HG02981 (cell line): ENCODE results near the gene B4GALNT3.

Experiments used
- ATAC-seq: cut with Tn5 transposase; IDR thresholded peaks from one replicate; pipeline ENCODE4 v1.9.1; 2021; ENCODE audit warnings: mild to moderate bottlenecking, moderate library complexity; ENCODE audit not compliant: unreplicated experiment

B4GALNT3 gene

DNA sequence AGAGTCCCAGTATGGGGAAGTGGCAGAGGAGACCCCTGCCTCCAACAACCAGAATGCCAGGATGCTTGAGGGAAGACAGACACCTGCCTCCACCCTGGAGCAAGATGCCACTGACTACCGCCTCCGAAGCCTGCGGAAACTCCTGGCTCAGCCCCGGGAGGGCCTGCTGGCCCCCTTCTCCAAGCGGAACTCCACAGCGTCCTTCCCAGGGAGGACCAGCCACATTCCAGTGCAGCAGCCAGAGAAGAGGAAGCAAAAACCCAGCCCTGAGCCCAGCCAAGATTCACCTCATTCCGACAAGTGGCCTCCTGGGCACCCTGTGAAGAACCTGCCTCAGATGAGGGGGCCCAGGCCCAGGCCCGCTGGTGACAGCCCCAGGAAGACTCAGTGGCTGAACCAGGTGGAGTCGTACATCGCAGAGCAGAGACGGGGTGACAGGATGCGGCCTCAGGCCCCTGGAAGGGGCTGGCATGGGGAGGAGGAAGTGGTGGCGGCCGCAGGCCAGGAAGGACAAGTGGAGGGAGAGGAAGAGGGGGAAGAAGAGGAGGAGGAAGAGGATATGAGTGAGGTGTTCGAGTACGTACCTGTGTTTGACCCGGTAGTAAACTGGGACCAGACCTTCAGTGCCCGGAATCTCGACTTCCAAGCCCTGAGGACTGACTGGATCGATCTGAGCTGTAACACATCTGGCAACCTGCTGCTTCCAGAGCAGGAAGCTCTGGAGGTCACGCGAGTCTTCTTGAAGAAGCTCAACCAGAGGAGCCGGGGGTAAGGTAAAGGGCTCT lies 93.7 kb downstream of the B4GALNT3 start:
- ATAC-seq, result no peak

DNA sequence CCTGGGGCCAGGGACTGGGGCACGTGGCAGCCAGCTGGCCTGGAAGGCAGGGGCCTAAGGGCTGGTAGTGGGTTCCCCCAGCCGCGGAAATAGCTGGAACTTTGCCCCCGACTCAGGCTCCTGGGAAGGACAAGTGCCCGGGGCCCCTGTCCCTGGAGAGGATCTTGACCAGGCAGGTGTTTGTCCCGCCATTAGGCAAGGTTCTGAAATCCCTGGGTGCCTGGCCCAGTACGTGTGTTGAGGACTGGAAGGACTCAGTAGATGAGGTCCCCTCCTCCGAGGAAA lies 94.2 kb downstream of the B4GALNT3 start:
- ATAC-seq, result no peak

DNA sequence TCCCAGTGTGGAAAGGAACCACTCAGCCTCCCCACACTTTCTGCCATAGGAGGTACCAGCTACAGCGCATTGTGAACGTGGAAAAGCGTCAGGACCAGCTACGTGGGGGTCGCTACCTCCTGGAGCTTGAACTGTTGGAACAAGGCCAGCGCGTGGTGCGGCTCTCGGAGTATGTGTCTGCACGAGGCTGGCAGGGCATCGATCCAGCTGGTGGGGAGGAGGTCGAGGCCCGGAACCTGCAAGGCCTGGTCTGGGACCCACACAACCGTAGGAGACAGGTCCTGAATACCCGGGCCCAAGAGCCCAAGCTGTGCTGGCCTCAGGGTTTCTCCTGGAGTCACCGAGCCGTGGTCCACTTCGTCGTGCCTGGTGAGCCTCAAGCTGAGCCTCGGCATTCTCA lies 96.8 kb downstream of the B4GALNT3 start:
- ATAC-seq, result no peak

DNA sequence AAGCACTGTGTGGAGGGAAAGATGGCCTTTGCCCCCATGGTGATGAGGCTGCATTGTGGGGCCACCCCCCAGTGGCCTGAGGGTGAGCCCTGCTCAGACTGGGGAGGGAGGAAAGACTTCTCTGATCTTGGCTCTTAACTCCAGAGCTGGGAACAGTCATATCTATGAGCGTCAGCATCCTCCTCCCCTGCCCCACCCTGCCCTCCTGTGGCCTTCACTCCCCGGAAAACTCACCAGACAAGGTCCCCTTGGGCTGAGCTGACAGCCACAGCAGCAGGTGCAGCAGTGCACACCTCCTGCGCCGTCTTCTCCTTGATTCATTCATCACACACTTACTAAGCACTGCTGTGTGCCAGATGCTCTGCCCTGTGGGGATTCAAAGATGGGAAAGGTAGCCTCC lies 98.8 kb downstream of the B4GALNT3 start:
- ATAC-seq, result no peak

DNA sequence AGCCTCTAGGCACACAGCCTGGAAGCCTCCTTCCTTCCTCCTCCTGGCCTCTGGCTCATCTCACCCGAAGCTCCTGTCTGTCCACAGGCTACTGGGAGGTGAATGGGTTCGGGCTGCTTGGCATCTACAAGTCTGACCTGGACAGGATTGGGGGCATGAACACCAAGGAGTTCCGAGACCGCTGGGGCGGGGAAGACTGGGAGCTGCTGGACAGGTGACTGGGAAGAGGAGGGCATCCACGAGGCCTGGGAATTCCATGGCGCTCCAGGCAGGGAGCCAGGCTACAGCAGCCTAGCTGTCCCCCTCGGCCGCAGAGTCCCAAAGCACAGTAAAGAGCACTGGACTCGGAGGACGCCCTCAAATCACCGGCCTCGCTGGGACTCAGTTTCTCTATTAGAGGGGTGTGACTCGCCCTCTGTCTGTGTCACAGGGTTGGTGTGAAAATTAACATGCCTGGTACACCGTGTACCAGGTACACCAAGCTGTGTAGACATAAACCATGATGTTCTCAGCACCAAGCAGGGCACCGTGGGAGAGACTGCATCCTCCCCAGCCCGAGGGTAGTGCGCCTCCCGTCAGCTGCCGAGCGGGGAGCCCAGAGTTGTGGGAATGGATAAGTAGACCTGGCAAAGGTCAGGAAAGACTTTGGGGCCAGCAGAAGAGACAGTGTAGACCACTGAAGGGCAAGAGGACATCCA lies 99.6 kb downstream of the B4GALNT3 start:
- no peak for ATAC-seq

DNA sequence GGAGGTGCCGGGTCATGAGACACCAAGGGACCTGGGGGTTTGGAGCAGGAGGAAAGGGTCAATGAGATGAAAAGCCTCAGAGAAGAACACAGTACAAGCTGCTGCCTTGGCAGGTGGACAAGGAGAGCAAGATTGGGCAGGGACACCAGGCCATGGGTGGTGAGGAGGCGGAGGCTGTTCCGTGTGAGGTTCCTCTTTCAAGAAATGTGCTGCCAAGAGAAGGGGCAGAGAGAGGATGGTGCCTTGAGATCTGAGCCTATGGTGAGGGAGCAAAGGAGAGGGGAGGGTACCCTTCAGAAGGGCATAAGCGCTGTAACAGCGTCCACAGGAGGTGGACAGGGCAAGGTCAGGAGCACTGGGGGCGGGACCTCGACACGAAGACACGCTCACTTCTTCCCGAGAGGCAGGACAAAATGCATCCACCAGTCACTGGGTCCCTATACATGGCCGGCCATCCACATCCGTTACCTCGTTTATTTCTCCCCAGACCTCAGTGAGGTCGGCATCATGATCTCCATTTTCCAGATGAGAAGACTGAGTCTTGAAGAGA lies 100.2 kb downstream of the B4GALNT3 start:
- no peak for ATAC-seq

DNA sequence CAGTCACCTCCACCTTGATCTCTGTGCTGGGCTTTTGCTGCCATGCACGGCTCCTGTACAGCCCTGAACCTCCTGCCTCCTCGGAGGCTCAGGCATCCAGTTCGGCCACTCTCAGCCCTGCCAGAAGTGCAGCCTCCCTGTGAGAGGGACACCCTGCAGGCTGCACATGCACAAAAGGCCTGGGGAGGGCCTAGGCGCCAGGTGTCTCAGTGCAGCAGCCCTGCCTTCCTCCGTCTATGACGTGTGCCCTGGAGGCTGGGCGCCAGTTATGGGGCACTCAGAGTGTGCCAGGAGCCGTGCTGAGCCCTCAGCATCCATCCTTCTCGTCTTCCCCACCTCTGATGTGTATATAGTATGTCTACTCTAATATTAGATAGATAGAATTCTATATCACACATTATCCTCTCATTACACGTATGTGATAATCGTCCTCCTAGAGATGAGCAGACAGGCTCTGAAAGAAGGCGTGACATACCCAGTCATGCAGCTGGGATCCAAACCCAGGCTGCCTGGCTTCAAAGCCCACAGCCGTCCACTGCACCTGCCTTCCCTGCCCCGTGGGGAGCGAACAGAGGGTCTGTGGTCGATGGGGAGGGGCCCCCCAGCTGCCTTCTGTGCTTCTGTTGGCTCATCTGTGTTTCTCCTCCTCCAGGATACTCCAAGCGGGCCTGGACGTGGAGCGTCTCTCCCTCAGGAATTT lies 101.1 kb downstream of the B4GALNT3 start:
- no peak for ATAC-seq

DNA sequence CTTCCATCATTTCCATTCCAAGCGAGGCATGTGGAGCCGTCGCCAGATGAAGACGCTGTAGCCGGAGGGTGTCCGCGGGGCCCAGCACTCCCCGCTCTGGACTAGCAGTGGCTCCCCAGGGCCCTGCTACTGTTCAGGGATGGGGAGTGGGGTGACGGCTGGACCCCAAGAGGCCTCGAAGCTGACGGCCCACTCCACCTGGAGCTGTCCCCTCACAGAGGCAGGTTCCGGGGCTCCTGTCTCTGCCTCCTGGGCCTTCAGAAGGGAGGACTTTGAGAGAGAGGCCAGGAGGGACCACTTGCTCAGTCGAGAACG lies 101.6 kb downstream of the B4GALNT3 start:
- ATAC-seq, result no peak

DNA sequence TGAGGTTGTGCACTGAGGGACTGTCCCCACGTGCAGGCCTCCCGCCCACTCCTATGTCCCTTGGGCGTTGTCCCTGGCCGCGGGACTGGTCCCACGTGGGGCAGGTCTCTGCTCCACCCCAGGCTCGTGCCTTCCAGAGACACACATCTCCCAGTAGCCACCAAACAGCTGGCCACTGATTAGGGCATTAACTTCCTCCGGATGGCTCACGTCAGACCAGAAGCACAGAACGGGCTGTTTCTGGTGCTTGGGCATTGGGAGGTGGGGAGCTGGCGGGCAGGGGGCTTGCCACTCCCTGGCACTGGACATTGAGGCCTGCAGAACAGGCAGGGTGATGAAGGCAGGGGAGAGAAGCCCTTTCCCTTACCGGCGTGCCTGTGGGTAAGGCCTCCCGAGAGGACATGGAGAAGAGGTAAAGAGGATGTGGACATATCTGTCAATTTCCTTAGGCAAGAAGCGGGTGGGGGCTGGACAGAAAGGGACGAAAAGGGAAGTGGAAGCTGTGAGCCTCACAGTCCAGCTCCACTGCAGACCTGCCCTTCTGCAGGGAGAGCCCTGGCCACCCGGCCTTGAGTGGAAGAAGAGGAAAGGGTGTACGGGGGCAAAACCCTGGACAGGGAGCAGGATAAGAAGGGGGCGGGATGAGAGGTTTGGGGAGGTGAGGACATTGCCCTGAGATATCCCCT lies 102.3 kb downstream of the B4GALNT3 start:
- ATAC-seq, result no peak

DNA sequence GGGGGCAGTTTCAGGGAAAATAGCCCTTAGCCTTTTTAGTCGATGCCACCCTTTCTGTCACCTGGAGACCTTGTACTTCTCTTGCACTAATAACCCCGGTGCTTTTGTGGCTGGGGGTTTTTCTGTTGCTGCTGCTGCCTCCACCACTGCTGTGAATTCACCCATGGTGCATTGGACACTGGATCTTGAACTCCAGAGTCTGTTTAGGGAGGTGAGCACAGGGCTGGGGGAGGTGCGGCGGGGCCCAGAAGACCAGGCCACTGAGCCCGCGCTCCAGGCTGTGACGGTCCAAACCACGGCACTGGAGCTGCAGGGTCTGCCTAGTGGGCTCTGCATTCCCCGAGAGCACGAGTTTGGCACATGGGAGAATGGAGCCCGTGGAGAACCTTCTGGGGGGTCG lies 102.9 kb downstream of the B4GALNT3 start:
- no peak for ATAC-seq

DNA sequence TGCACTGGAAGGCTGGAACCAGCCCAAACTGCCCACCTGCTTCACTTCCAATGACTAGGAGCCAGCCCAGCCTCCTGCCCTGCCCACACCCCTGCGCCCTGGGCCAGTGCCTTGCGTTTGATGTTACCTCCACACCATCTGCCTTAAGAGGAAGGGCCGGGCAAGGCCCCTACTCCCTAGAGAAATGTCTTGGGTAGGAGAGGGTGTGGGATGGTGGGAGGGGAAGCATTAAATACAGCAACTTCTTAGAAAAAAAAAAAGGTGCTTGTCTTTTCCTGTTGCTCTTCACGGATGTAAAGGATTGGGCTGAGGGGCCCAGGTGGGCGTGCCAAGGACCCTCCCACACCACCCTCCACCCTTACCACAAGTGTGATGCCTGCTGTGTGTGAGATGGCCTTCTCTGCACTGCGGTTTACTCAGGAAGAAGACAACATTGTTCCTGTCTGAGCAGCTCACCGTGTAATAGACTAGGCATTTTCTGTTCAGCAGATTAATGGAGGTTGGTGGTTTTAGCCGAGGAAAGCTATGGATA lies 103.6 kb downstream of the B4GALNT3 start:
- no peak for ATAC-seq

DNA sequence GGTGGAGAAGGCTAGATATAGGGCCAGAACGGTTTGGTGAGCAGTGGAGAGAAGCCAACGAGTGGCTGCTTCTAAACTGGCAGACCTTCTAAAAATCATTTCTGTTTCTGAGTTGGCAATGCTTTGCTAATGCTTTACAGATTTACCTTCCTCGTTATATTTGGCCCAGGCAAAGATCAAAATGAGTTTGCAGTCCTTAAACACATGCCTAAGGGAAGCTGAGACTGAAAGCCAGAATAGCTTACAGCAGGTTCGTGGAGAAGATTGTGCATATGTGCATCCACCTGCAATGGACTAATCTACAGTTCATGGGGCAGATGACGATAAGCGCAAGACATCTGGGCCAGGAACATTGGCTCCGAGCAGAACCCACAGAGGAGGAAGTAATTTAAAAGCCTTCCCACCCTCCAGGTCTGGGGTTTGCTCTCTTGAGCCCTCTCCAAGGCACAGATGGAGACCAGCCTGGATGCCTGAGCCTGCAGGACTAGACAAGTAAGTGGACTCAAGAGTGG lies 104.1 kb downstream of the B4GALNT3 start:
- ATAC-seq, result no peak

DNA sequence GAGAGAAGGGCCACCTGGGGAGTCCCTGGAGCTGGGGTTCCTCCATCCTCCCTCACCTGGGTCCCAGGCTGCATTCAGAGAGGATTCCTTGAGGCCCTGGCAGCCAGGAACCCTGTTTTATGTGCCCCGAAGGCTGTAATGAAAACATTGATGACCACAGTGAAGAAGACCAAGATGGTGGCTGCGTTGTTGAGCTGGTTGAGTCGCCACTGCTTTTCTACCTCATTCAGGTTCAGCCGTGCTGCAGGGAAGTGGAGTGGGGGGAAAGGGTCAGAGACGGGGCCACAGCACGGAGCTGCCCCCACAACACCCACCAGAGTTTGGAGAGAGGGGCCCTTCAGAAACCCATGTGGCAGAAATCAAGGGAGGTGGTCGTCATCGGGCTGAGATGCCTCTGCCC lies 105.4 kb downstream of the B4GALNT3 start:
- ATAC-seq, result no peak

DNA sequence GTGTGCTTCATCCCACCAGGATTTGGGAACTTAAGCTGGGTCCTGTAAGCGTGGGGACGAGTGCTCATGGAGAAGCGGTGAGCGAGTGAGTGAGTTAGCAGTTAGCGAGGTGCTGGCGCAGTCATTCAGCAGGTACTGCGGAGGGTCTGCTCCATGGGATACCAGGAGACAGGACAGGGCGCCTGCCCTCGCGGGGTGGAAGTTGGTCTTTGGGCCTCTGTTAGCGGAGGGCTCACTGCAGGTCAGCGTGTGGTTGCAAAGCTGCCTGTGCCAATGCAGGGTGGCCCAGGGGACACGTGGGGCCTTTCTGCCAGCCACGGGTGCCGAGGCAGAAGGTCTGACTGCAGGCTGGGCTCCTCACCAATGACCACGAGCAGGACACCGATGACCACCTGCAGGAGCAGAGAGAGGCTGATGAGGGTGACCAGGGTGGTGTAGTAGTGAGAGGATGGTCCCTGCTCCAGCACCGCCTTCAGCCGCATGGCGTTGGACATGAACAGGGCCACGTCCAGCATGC lies 105.9 kb downstream of the B4GALNT3 start:
- ATAC-seq, result no peak

DNA sequence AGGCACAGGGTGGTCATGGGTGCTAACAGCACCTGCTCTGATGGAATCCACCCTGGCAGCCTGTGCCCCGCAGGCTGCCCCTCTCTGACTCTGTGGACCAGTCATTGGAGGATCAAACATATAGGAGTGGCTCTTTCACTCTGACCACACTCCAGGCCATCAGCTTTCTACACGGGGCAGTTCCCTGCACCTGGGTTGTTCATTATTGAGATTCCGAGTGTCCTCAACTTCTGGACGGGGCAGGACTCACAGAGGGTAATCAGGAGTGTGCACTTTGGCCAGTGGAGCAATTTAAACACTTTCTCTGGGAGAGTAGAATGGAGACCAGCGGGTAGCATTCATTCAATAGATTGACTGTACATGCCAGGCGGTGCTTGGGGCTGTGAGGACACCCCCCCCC lies 108.7 kb downstream of the B4GALNT3 start:
- no peak for ATAC-seq

DNA sequence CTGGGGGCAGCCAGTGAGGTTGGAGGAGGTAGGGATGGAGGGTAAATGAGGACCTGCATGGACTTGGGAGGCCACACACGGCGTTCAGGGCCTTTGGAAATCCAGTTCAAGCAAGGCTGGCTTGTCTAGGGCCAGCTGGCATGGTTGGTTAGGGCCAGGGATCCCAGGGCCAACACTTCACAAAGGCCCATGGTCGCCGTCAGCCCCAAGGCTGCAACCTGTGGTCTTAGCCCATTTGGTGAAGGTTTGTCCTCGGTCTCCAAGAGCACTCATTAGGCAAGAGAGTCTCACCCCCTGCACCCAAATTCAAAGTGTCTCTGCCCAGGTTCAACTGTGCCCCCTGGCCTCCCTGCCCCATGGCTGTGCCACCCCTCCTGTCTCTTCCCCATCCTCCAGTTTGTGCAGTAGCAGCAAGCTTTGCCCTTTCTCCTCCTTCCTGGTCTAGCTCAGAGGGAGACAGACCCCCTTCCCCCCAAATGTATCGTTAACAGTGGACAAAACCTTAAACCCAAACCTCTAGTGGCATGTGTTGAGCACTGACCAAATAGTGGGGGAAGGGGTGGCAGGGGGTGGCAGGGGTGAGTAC lies 109.4 kb downstream of the B4GALNT3 start:
- no peak for ATAC-seq

DNA sequence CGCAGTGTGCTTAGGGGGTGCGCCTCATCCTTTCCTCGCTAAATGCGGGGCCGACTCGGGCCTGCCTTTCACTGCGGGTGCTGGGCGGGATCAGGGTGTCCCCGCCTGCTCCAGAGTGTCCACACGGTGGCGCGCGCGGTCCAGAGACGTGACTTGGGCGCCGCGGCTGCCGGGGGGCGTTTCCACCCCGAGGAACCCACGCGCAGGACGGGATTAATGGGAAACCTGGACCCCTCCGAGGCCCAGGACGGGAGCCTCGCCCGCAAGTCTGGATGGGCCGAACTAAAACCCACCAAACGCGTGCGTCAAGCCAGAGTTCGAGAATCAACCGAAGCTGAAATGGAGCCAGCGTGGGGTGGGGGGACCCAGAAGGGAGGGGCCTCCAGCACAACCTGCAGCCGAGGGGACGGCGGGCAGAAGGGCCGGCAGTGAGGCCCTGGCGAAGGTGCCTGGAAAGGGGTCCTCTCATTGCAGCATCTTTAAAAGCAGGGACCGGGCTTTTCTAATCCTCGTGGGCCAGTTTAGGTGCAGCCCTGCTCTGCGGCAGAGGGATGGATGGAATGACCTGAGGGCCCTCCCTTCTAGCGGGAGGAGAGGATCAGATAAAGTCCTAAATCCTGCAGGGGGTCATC lies 110.2 kb downstream of the B4GALNT3 start:
- ATAC-seq, result peak; percentile 56

DNA sequence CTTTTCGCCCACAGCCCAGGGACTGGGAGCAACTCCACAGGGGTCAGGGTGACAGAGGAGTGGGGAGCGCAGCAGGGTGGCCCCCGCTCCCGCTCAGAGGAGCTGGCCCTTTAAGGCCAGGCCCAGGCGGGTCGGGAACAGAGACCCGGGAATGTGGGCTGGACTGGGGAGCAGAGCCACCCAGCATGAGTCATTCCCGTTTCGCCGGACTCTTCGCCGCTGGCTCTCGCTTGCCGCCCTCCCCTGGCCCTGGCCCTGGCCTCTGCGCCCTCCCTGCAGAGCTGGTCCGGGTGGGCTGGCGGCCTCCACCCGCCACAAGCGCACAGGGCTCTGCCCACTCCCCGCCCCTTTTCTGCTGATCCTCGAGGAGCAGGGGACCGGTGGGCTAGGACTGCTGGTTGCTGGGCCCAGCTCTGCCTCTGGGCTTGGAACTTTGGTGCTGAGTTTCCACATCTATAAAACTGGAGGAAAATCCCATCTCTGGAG lies 110.7 kb downstream of the B4GALNT3 start:
- ATAC-seq, result no peak

DNA sequence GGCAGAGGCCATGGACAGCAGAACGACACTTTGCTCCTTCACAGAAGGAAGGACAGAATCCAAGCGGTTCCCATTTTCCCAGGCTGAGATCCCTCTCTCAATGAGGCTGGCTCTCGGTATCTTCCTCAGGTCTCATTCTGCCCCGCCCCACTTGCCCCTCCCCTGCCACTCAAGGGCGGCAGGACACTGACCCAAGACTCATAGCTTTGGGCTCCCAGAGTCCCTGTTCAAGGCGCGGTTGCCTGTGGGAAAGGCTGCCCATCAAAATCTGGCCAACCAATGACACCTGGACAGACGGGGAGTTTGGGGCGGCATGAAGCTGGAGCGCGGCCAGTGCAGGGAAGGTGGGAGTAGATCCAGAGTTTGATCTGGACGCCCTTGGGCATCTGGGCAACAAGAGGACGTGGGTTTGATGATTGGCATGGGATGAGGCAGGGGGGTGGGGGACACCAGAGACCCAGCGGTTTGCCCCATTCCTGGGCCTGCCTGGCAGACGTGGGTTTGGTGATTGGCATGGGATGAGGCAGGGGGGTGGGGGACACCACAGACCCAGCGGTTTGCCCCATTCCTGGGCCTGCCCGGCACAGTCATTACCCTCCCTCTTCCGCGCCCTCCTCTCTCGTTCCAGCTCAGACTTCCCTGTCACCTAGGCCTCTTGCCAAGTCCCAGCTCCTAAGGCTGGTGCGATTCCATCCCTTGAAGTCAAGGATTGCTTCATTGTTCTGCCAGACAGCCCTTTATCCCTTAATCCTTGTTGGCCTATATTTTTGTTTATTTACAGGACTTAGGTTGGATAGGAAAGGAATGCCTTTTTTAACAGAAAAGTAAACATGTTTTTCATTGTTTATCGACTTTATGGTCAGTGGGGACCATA lies 111.4 kb downstream of the B4GALNT3 start:
- ATAC-seq, result no peak
